ENCODE measurements around the gene LRRC55.

LRRC55 gene

DNA sequence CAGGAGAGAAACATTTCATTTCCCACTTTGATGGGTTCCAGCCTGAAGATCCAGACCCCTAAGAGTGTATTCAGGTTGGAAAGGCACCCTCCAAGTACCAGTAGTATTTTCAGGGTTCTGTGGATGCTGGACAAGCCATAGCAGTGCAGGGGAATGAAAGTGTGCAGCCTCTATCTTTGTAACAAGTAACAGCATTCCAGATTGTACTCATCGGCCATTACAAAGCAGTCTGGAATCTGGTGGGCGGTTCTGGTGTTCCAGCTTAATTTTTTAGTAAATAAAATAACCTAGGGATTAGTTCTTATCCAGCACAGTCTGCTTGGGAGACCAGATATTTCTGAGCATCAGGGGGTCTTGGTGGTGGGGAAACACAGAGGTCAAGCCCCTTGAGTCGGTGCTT is 32.7 kb downstream of the LRRC55 start:
- TF ChIP-seq CTCF (conservative IDR thresholded peaks at IDR 0.05; ENCODE audit: control insufficient read depth, insufficient read depth, low read depth, low read length) = peak; percentile 9
- peak; percentile 81 for DNase-seq (ENCODE audit: low read depth)
- H3K4me3 ChIP-seq (ENCODE audit: control insufficient read depth, low read depth, low read length) = no peak overlapping the region

DNA sequence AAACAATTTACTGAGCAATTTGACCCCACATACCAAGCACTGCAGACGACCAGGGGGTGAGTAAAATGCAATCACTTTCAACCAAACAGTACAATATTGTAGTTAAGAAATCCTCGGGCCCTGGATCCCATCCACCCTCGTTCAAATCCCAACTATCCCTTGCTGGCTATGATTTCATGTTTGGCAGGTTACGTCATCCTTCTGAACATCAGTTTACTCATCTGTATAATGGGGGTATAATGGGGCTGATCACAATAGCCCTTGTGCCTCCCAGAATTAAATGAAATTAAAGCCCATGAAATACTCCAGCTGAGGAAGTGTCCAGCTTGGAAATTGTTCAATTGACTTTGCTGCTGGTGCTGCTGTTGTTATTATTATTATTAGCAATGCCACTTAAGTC is 34.7 kb downstream of the LRRC55 start:
- no peak overlapping the region for H3K4me3 ChIP-seq (ENCODE audit: control insufficient read depth, low read depth, low read length)
- DNase-seq (ENCODE audit: low read depth) = no peak
- no peak for TF ChIP-seq CTCF (conservative IDR thresholded peaks at IDR 0.05; ENCODE audit: control insufficient read depth, insufficient read depth, low read depth, low read length)

GRCh38 chr11:57217053-57217452 is 35.3 kb downstream of the LRRC55 start:
- no peak for TF ChIP-seq CTCF (conservative IDR thresholded peaks at IDR 0.05; ENCODE audit: control insufficient read depth, insufficient read depth, low read depth, low read length)
- no peak overlapping the region for H3K4me3 ChIP-seq (ENCODE audit: control insufficient read depth, low read depth, low read length)
- no peak for DNase-seq (ENCODE audit: low read depth)

DNA sequence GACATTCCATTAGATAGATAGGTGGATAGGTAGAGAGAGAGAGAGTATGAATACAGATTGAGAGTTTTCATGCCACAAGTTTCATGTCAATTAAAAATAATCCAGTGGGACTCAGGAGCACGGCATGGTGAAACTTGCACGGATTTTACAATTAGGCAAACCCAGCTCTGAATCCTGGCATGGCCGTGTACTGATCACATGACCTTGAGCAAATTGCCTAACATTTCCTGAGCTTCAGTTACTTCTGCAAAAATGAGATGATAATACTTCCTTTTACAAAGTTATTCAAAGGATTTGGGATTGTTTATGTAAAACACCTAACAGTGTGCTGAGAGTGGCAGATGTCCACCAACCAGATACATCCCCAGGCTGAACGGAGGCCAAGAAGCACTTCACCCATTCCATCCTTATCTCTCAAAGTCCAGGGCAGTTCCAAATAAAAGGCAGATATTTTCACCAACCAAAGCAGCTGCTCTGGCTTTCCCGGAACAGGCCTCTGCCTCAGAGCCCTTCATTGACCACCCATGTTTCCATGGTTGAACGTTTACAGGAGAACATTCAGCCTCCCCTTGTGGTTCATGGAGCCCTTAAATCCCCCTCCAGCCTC is 37.4 kb downstream of the LRRC55 start:
- peak; percentile 22 for DNase-seq (ENCODE audit: low read depth)
- no peak overlapping the region for H3K4me3 ChIP-seq (ENCODE audit: control insufficient read depth, low read depth, low read length)
- TF ChIP-seq CTCF (conservative IDR thresholded peaks at IDR 0.05; ENCODE audit: control insufficient read depth, insufficient read depth, low read depth, low read length) = no peak

DNA sequence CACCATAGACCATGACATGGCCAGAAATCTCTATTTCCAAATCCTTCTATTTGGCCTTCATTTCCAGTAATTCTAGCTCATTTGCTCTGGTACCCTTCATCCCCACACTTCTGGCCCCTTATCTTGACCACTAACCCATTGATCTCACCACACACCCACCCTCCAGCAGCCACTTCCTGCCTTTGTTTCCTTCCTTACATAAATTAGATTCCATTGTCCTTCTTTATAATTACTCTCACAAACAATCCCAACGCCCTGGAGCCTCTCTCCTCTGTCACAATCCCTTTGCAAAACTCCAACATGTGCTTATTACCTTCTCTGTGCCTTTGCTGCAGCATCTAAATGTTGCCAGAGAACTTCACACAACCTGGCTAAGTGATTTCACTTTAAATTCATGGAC is 40.5 kb downstream of the LRRC55 start:
- no peak for DNase-seq (ENCODE audit: low read depth)
- H3K4me3 ChIP-seq (ENCODE audit: control insufficient read depth, low read depth, low read length) = no peak overlapping the region
- no peak for TF ChIP-seq CTCF (conservative IDR thresholded peaks at IDR 0.05; ENCODE audit: control insufficient read depth, insufficient read depth, low read depth, low read length)

- no peak overlapping the region for H3K4me3 ChIP-seq (ENCODE audit: control insufficient read depth, low read depth, low read length)
- TF ChIP-seq CTCF (conservative IDR thresholded peaks at IDR 0.05; ENCODE audit: control insufficient read depth, insufficient read depth, low read depth, low read length) = no peak
- DNase-seq (ENCODE audit: low read depth) = peak; percentile 31
Measured at GRCh38 chr11:57223601-57224000, 41.8 kb downstream of the LRRC55 start.

- no peak for DNase-seq (ENCODE audit: low read depth)
- no peak for TF ChIP-seq CTCF (conservative IDR thresholded peaks at IDR 0.05; ENCODE audit: control insufficient read depth, insufficient read depth, low read depth, low read length)
- no peak overlapping the region for H3K4me3 ChIP-seq (ENCODE audit: control insufficient read depth, low read depth, low read length)
Measured at GRCh38 chr11:57224128-57224527, 42.4 kb downstream of the LRRC55 start.

Data from fibroblast of mammary gland (primary cell).